HG03066 (cell line): ENCODE measurements around the gene PKIB.
"Not testable (repeated sequence)": the region's sequence is repeated elsewhere in the genome, so short reads cannot be mapped to it uniquely, and the experiment has no call there.

Source experiments
- ATAC-seq: cut with Tn5 transposase; IDR thresholded peaks from one replicate; pipeline ENCODE4 v1.9.1; 2021; ENCODE audit warnings: low read depth; ENCODE audit not compliant: unreplicated experiment

The PKIB gene

GRCh38 chr6:122736616-122737015, 126.4 kb downstream of the PKIB start:
- ATAC-seq = no peak

- ATAC-seq = no peak
Measured at GRCh38 chr6:122740091-122740490, 129.9 kb downstream of the PKIB start.

GRCh38 chr6:122740936-122741335, 130.7 kb downstream of the PKIB start:
- ATAC-seq = no peak

GRCh38 chr6:122744247-122744646, 134.0 kb downstream of the PKIB start:
- ATAC-seq = not testable (repeated sequence)

GRCh38 chr6:122744856-122745255, 134.7 kb downstream of the PKIB start:
- not testable (repeated sequence) for ATAC-seq

GRCh38 chr6:122746688-122747087, 136.5 kb downstream of the PKIB start:
- ATAC-seq = no peak

- no peak for ATAC-seq
Measured at GRCh38 chr6:122747573-122747972, 137.4 kb downstream of the PKIB start.

- ATAC-seq = not testable (repeated sequence)
Measured at GRCh38 chr6:122748945-122749344, 138.7 kb downstream of the PKIB start.

GRCh38 chr6:122749451-122750050, 139.3 kb downstream of the PKIB start:
- ATAC-seq = no peak

- ATAC-seq = peak; percentile 85
Measured at GRCh38 chr6:122751326-122751725, 141.1 kb downstream of the PKIB start.

- ATAC-seq = no peak
Measured at GRCh38 chr6:122752459-122752858, 142.3 kb downstream of the PKIB start.

- no peak for ATAC-seq
Measured at GRCh38 chr6:122753000-122753687, 142.9 kb downstream of the PKIB start.

GRCh38 chr6:122753688-122754056, 143.5 kb downstream of the PKIB start:
- ATAC-seq = no peak

- ATAC-seq = no peak
Measured at GRCh38 chr6:122754191-122754731, 144.1 kb downstream of the PKIB start.

GRCh38 chr6:122755901-122756300, 145.7 kb downstream of the PKIB start:
- ATAC-seq = no peak

- peak; percentile 96 for ATAC-seq
Measured at GRCh38 chr6:122758927-122759334, 148.7 kb downstream of the PKIB start.

- ATAC-seq = no peak
Measured at GRCh38 chr6:122760330-122760729, 150.1 kb downstream of the PKIB start.

GRCh38 chr6:122766256-122766655, 156.1 kb downstream of the PKIB start:
- ATAC-seq = no peak

- no peak for ATAC-seq
Measured at GRCh38 chr6:122770835-122771601, 160.8 kb downstream of the PKIB start.

GRCh38 chr6:122772724-122773415, 162.7 kb downstream of the PKIB start:
- no peak for ATAC-seq
